ENCODE data around the gene USP25. TPM values are rescaled to one million over a fixed set of nuclear protein-coding genes. Genes with fewer than 3 reads are reported as not detected.

USP25 gene
- total and polyA plus RNA-seq, 2 donors (not counting 1 experiment from before 2014, with no cell fraction given), result 14.2 to 55.5 TPM

DNA sequence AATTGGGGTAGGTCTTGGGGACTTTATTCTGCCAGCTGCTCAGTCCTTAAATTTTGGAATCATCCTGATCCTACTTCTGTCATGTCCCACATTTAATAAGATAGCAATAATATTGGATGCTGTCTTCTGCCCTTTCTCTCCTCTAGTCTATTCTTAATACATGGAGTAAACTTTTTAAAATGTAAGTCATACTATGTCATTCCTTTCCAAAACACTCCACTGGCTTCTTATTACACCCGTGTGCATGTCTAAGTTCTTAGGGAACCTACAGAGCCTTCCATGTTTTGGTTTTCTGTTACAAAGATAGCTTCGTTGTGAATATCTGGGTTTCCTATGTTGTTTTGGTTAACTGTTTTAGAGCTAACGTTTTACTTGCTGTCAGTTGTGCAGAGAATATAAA, 35.1 kb downstream of the USP25 start:
- no peaks in the 10 kb centered on the region for H3K27me3 ChIP-seq (replicated peaks in 1 of 4; ENCODE audit: control extremely low read depth in 1 of 4, control insufficient read depth in 3 of 4, insufficient read depth in 4 of 4, low read length in 3 of 4)
- no peaks in the 10 kb centered on the region for H3K4me1 ChIP-seq (ENCODE audit: control insufficient read depth in 2 of 2, insufficient read depth in 2 of 2, low read length in 2 of 2)
- Mint-ChIP-seq H3K27ac (no peak overlapping the region), H3K4me3 (no peak overlapping the region), H3K27me3 (no peaks in the 10 kb centered on the region), H3K9me3 (ENCODE audit: insufficient read depth) (no peaks in the 10 kb centered on the region), H3K4me1 (peaks cover 28% of the 10 kb centered on the region)
- no peak overlapping the region for H3K9ac ChIP-seq (ENCODE audit: low read length)
- no CpG with 5 or more reads among the region's 3 CpGs for WGBS (ENCODE audit: insufficient coverage)
- peaks cover 34% of the 10 kb centered on the region for H3K79me2 ChIP-seq (ENCODE audit: control insufficient read depth, insufficient read depth, low read length)
- H3K36me3 ChIP-seq (replicated peaks in 1 of 2; ENCODE audit: control extremely low read depth in 1 of 2, control insufficient read depth in 1 of 2, extremely low read depth in 1 of 2, insufficient read depth in 2 of 2, low read length in 1 of 2), result peaks cover 0 to 10% of the 10 kb centered on the region in 2 experiments
- DNase-seq (no peak), ATAC-seq (ENCODE audit: low read depth) (no peak)
- peaks cover 0 to 3% (median 0%) of the 10 kb centered on the region in 3 donors for H3K9me3 ChIP-seq (ENCODE audit: control extremely low read depth in 1 of 3, control insufficient read depth in 2 of 3, insufficient read depth in 1 of 3, low read length in 2 of 3)
- H4K20me1 ChIP-seq (ENCODE audit: control insufficient read depth, insufficient read depth, low read length, poor library complexity, severe bottlenecking), result peaks cover 44% of the 10 kb centered on the region
- H3K27ac ChIP-seq (ENCODE audit: low read length in 2 of 2), result no peak overlapping the region
- H3K4me3 ChIP-seq (ENCODE audit: control extremely low read depth in 1 of 5, extremely low read depth in 1 of 5, insufficient read depth in 1 of 5, low read depth in 2 of 5, low read length in 4 of 5), result no peak overlapping the region
- CTCF ChIA-PET, result no interaction called here
- TF ChIP-seq, protein P1, sequence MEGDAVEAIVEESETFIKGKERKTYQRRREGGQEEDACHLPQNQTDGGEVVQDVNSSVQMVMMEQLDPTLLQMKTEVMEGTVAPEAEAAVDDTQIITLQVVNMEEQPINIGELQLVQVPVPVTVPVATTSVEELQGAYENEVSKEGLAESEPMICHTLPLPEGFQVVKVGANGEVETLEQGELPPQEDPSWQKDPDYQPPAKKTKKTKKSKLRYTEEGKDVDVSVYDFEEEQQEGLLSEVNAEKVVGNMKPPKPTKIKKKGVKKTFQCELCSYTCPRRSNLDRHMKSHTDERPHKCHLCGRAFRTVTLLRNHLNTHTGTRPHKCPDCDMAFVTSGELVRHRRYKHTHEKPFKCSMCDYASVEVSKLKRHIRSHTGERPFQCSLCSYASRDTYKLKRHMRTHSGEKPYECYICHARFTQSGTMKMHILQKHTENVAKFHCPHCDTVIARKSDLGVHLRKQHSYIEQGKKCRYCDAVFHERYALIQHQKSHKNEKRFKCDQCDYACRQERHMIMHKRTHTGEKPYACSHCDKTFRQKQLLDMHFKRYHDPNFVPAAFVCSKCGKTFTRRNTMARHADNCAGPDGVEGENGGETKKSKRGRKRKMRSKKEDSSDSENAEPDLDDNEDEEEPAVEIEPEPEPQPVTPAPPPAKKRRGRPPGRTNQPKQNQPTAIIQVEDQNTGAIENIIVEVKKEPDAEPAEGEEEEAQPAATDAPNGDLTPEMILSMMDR (IDR thresholded peaks at IDR 0.05), result no peak
- TF ChIP-seq EZH2 (IDR thresholded peaks at IDR 0.05; ENCODE audit: borderline replicate concordance, insufficient read depth, low read depth, low read length, poor library complexity, severe bottlenecking), result no peak
- intact Hi-C loops (cut with micrococcal nuclease), result no loop called here
- no peak overlapping the region for H3K4me2 ChIP-seq (replicated peaks; ENCODE audit: low read depth, low read length, poor library complexity, severe bottlenecking)
- H2AFZ ChIP-seq (ENCODE audit: insufficient read depth, low read depth, low read length, poor library complexity, severe bottlenecking), result no peak overlapping the region
- POLR2A ChIA-PET, result no interaction called here

DNA sequence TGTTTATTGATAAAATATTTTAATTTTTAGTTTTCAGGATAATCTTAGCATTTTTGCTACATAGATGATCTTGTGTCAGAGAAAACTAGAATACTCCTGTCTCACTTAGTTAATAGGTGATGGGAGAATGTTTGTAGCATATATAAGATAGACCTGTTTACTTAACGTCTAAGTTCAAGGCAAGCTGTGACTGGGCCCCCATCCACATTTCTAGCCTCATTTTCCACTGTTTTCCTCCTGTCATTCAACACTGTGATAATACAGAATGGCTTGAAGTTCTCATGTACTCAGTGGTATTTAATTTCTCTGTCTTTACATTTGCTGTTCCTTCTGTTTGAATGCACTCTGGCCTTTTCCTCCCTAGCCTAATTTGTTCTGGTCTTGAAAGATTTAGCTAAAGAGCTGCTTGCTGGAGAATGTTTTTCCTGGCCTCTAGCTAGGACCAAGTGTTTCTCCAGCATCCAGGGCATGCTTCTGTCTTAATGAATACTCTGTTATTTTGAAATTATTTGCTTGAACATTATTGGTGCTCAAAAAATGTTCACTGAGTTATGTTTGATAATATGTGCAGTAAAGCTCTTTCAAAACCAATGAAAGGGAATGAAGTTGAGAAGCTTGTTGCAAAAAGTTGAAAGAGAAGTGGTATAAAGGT, 37.3 kb downstream of the USP25 start:
- ATAC-seq (ENCODE audit: low read depth) (no peak), DNase-seq (no peak)
- H3K4me3 ChIP-seq (ENCODE audit: control extremely low read depth in 1 of 5, extremely low read depth in 1 of 5, insufficient read depth in 1 of 5, low read depth in 2 of 5, low read length in 4 of 5), result no peak overlapping the region
- H2AFZ ChIP-seq (ENCODE audit: insufficient read depth, low read depth, low read length, poor library complexity, severe bottlenecking), result no peak overlapping the region
- H3K27me3 ChIP-seq (replicated peaks in 1 of 4; ENCODE audit: control extremely low read depth in 1 of 4, control insufficient read depth in 3 of 4, insufficient read depth in 4 of 4, low read length in 3 of 4), result no peaks in the 10 kb centered on the region
- peaks cover 11% of the 10 kb centered on the region for H3K4me1 Mint-ChIP-seq
- no peaks in the 10 kb centered on the region for H3K27me3 Mint-ChIP-seq
- no peaks in the 10 kb centered on the region for H3K9me3 Mint-ChIP-seq (ENCODE audit: insufficient read depth)
- TF ChIP-seq, protein P1 (IDR thresholded peaks at IDR 0.05), result no peak
- TF ChIP-seq EZH2 (IDR thresholded peaks at IDR 0.05; ENCODE audit: borderline replicate concordance, insufficient read depth, low read depth, low read length, poor library complexity, severe bottlenecking), result no peak
- POLR2A ChIA-PET, result no interaction called here
- no CpG with 5 or more reads among the region's 1 CpG for WGBS (ENCODE audit: insufficient coverage)
- intact Hi-C loops (cut with micrococcal nuclease), result no loop called here
- no peaks in the 10 kb centered on the region for H3K4me1 ChIP-seq (ENCODE audit: control insufficient read depth in 2 of 2, insufficient read depth in 2 of 2, low read length in 2 of 2)
- H3K79me2 ChIP-seq (ENCODE audit: control insufficient read depth, insufficient read depth, low read length), result peaks cover 27% of the 10 kb centered on the region
- peaks cover 26% of the 10 kb centered on the region for H4K20me1 ChIP-seq (ENCODE audit: control insufficient read depth, insufficient read depth, low read length, poor library complexity, severe bottlenecking)
- CTCF ChIA-PET, result no interaction called here
- H3K27ac Mint-ChIP-seq, result no peak overlapping the region
- no peak overlapping the region for H3K27ac ChIP-seq (ENCODE audit: low read length in 2 of 2)
- H3K9ac ChIP-seq (ENCODE audit: low read length), result no peak overlapping the region
- no peaks in the 10 kb centered on the region for H3K9me3 ChIP-seq (ENCODE audit: control extremely low read depth in 1 of 3, control insufficient read depth in 2 of 3, insufficient read depth in 1 of 3, low read length in 2 of 3)
- no peak overlapping the region for H3K4me2 ChIP-seq (replicated peaks; ENCODE audit: low read depth, low read length, poor library complexity, severe bottlenecking)
- H3K4me3 Mint-ChIP-seq, result no peak overlapping the region
- H3K36me3 ChIP-seq (replicated peaks in 1 of 2; ENCODE audit: control extremely low read depth in 1 of 2, control insufficient read depth in 1 of 2, extremely low read depth in 1 of 2, insufficient read depth in 2 of 2, low read length in 1 of 2), result peaks cover 0 to 11% of the 10 kb centered on the region in 2 experiments

All from B cell (primary cell).